Measurements from ENCODE around the gene LRRC46. TPM values are rescaled to one million over a fixed set of nuclear protein-coding genes. Genes with fewer than 3 reads are reported as not detected.

LRRC46 gene
- total RNA-seq, 1 donor from 2014 or later: 2.8 TPM

GRCh38 chr17:47883589-47884426, 52.3 kb downstream of the LRRC46 start:
- no peaks in the 10 kb centered on the region for H3K36me3 Mint-ChIP-seq
- DNase-seq (ENCODE audit: extremely low spot score, unreplicated experiment): no peak
- H3K27me3 Mint-ChIP-seq: peaks cover 28% of the 10 kb centered on the region
- peak overlapping the region; percentile 84 for H3K27ac Mint-ChIP-seq
- H3K4me3 Mint-ChIP-seq: peak overlapping the region; percentile 49
- peaks cover 20% of the 10 kb centered on the region for H3K4me1 Mint-ChIP-seq (ENCODE audit: unreplicated experiment)
- TF ChIP-seq, protein P1, sequence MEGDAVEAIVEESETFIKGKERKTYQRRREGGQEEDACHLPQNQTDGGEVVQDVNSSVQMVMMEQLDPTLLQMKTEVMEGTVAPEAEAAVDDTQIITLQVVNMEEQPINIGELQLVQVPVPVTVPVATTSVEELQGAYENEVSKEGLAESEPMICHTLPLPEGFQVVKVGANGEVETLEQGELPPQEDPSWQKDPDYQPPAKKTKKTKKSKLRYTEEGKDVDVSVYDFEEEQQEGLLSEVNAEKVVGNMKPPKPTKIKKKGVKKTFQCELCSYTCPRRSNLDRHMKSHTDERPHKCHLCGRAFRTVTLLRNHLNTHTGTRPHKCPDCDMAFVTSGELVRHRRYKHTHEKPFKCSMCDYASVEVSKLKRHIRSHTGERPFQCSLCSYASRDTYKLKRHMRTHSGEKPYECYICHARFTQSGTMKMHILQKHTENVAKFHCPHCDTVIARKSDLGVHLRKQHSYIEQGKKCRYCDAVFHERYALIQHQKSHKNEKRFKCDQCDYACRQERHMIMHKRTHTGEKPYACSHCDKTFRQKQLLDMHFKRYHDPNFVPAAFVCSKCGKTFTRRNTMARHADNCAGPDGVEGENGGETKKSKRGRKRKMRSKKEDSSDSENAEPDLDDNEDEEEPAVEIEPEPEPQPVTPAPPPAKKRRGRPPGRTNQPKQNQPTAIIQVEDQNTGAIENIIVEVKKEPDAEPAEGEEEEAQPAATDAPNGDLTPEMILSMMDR (conservative IDR thresholded peaks at IDR 0.05): no peak
- no peaks in the 10 kb centered on the region for H3K9me3 Mint-ChIP-seq

DNA sequence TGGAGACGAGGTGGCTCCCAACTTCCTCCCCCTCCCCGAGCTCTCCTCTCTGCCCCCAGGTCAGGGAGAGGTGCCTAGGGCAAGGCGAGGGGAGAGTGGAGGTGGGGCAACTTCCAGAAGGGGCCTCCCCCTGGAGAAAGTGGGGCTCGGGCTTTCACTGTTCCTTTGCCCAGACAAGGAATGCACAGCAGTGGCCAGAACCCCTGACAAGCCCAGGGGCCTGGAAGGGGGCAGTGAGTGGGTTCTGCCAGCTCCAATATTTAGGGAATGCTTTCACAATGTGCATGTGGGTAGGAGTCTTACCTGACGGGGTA, 52.9 kb downstream of the LRRC46 start:
- Mint-ChIP-seq H3K27ac (peak overlapping the region; percentile 84), H3K27me3 (peaks cover 23% of the 10 kb centered on the region), H3K36me3 (no peaks in the 10 kb centered on the region), H3K4me1 (ENCODE audit: unreplicated experiment) (peaks cover 15% of the 10 kb centered on the region), H3K9me3 (no peaks in the 10 kb centered on the region), H3K4me3 (peak overlapping the region; percentile 49)
- TF ChIP-seq, protein P1 (conservative IDR thresholded peaks at IDR 0.05): no peak
- no peak for DNase-seq (ENCODE audit: extremely low spot score, unreplicated experiment)

GRCh38 chr17:47884905-47885730, 53.6 kb downstream of the LRRC46 start:
- DNase-seq (ENCODE audit: extremely low spot score, unreplicated experiment): no peak
- TF ChIP-seq, protein P1 (conservative IDR thresholded peaks at IDR 0.05): no peak
- H3K4me1 Mint-ChIP-seq (ENCODE audit: unreplicated experiment): peaks cover 15% of the 10 kb centered on the region

More at GRCh38 chr17:47884905-47885730, 53.6 kb downstream of the LRRC46 start:
- H3K4me3 Mint-ChIP-seq: peak overlapping the region; percentile 49
- H3K27ac Mint-ChIP-seq: peak overlapping the region; percentile 84
- H3K27me3 Mint-ChIP-seq: peaks cover 21% of the 10 kb centered on the region
- no peaks in the 10 kb centered on the region for H3K36me3 Mint-ChIP-seq
- no peaks in the 10 kb centered on the region for H3K9me3 Mint-ChIP-seq

Other genes with a start within 250 kb of the LRRC46 start
- gene KPNB1, start 181.8 kb upstream of the LRRC46 start, total RNA-seq (ENCODE audit: low replicate concordance): 300 and 372 TPM in 2 replicates
- gene TBKBP1, start 137.5 kb upstream of the LRRC46 start, total RNA-seq (ENCODE audit: low replicate concordance): 10.5 and 19.7 TPM in 2 replicates
- gene TBX21, start 98.4 kb upstream of the LRRC46 start, total RNA-seq (ENCODE audit: low replicate concordance): not detected in 2 replicates
- 9.1 and 20.3 TPM in 2 replicates for gene OSBPL7, start 9.9 kb upstream of the LRRC46 start, total RNA-seq (ENCODE audit: low replicate concordance)
- gene MRPL10, start 129 bp upstream of the LRRC46 start, total RNA-seq (ENCODE audit: low replicate concordance): 37.7 and 49.4 TPM in 2 replicates
- gene SCRN2, start 9.6 kb downstream of the LRRC46 start, total RNA-seq (ENCODE audit: low replicate concordance): 34.9 and 45.2 TPM in 2 replicates
- gene SP6, start 19.5 kb downstream of the LRRC46 start, total RNA-seq (ENCODE audit: low replicate concordance): 19.3 and 75.1 TPM in 2 replicates
- gene SP2, start 64.6 kb downstream of the LRRC46 start, total RNA-seq (ENCODE audit: low replicate concordance): 16.9 and 22.0 TPM in 2 replicates
- 12.8 and 16.3 TPM in 2 replicates for gene PNPO, start 109.9 kb downstream of the LRRC46 start, total RNA-seq (ENCODE audit: low replicate concordance)
- gene PRR15L, start 126.2 kb downstream of the LRRC46 start, total RNA-seq (ENCODE audit: low replicate concordance): 20.0 and 32.5 TPM in 2 replicates
- gene CDK5RAP3, start 139.4 kb downstream of the LRRC46 start, total RNA-seq (ENCODE audit: low replicate concordance): 187 and 217 TPM in 2 replicates
- gene COPZ2, start 206.1 kb downstream of the LRRC46 start, total RNA-seq (ENCODE audit: low replicate concordance): 1.9 and 5.7 TPM in 2 replicates
- gene NFE2L1, start 216.7 kb downstream of the LRRC46 start, total RNA-seq (ENCODE audit: low replicate concordance): 99.1 and 111 TPM in 2 replicates